Neural crest cell (in vitro differentiated cells): Measurements from ENCODE around the gene TMEM248. TPM values are rescaled to one million over a fixed set of nuclear protein-coding genes. Genes with fewer than 3 reads are reported as not detected.
A peak's percentile ranks its signal among the peaks of the same experiment; 100 is the strongest.
"Not testable (repeated sequence)": the region's sequence is repeated elsewhere in the genome, so short reads cannot be mapped to it uniquely, and the experiment has no call there.

Source experiments
- DNase-seq: peaks from one replicate; pipeline ENCODE4 v3.0.0; 2021; ENCODE audit warnings: low read depth, mixed read lengths, low spot score
- H3K27ac Mint-ChIP-seq: one replicate; pipeline ENCODE4 v1.8.0; 2021; ENCODE audit warnings: mild to moderate bottlenecking, mixed read lengths; ENCODE audit not compliant: unreplicated experiment
- H3K27me3 Mint-ChIP-seq: 2 replicates; pipeline ENCODE4 v1.8.0; 2021; ENCODE audit warnings: low read depth, mild to moderate bottlenecking, mixed read lengths
- H3K36me3 Mint-ChIP-seq: 2 replicates; pipeline ENCODE4 v1.8.0; 2021; ENCODE audit warnings: low read depth, mild to moderate bottlenecking, mixed read lengths
- H3K4me1 Mint-ChIP-seq: 2 replicates; pipeline ENCODE4 v1.8.0; 2021; ENCODE audit warnings: mixed read lengths
- H3K4me3 Mint-ChIP-seq: one replicate; pipeline ENCODE4 v1.8.0; 2021; ENCODE audit warnings: mild to moderate bottlenecking, mixed read lengths
- H3K9me3 Mint-ChIP-seq: 2 replicates; pipeline ENCODE4 v1.8.0; 2021; ENCODE audit warnings: mixed read lengths
- total RNA-seq: library from RNA; stranded (reverse); gene quantifications from 2 replicates; pipeline ENCODE4 v1.2.1, GENCODE V29; 2021
- TF ChIP-seq, protein P1 (sequence below): fragments of 200-600 bp; sonication (generic); conservative IDR thresholded peaks from 2 replicates; pipeline ENCODE4 v1.5.0; 2021; ENCODE audit warnings: antibody characterized with exemption, mild to moderate bottlenecking

Gene TMEM248
- total RNA-seq, 1 donor from 2014 or later: 72.2 TPM

GRCh38 chr7:66883716-66884115, 37.3 kb upstream of the TMEM248 start:
- Mint-ChIP-seq H3K4me3 (no peak overlapping the region), H3K4me1 (no peaks in the 10 kb centered on the region), H3K36me3 (peaks cover 3% of the 10 kb centered on the region), H3K9me3 (no peaks in the 10 kb centered on the region), H3K27ac (no peak overlapping the region), H3K27me3 (no peaks in the 10 kb centered on the region)
- TF ChIP-seq, protein P1, sequence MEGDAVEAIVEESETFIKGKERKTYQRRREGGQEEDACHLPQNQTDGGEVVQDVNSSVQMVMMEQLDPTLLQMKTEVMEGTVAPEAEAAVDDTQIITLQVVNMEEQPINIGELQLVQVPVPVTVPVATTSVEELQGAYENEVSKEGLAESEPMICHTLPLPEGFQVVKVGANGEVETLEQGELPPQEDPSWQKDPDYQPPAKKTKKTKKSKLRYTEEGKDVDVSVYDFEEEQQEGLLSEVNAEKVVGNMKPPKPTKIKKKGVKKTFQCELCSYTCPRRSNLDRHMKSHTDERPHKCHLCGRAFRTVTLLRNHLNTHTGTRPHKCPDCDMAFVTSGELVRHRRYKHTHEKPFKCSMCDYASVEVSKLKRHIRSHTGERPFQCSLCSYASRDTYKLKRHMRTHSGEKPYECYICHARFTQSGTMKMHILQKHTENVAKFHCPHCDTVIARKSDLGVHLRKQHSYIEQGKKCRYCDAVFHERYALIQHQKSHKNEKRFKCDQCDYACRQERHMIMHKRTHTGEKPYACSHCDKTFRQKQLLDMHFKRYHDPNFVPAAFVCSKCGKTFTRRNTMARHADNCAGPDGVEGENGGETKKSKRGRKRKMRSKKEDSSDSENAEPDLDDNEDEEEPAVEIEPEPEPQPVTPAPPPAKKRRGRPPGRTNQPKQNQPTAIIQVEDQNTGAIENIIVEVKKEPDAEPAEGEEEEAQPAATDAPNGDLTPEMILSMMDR: no peak
- DNase-seq: no peak

- H3K4me3 Mint-ChIP-seq, H3K27me3 Mint-ChIP-seq, H3K4me1 Mint-ChIP-seq, H3K27ac Mint-ChIP-seq, H3K9me3 Mint-ChIP-seq, H3K36me3 Mint-ChIP-seq, DNase-seq: not testable (repeated sequence)
Observed at GRCh38 chr7:66884556-66884955, 36.5 kb upstream of the TMEM248 start.

DNA sequence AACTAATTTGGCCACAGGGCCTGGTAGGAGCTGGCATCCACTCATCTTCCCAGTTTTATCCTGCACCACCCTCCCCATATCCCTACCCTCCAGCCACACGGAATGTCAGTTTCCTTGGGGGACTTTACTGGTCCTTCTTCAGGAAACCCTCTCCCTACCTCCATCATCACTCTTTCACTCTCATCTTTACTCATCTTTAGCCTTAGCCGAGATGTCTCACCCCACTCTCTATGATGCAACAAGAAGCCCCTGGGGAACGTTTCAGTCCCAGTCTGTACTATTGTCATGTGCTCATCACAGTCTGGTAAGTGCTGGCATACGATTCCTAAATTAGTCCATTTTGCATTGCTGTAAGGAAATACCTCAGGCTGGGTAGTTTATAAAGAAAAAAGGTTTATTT, 34.9 kb upstream of the TMEM248 start:
- DNase-seq: no peak
- H3K27ac Mint-ChIP-seq: peak overlapping the region; percentile 9
- H3K4me3 Mint-ChIP-seq: no peak overlapping the region
- H3K36me3 Mint-ChIP-seq: peaks cover 3% of the 10 kb centered on the region
- no peaks in the 10 kb centered on the region for H3K9me3 Mint-ChIP-seq
- no peaks in the 10 kb centered on the region for H3K4me1 Mint-ChIP-seq
- no peaks in the 10 kb centered on the region for H3K27me3 Mint-ChIP-seq
- TF ChIP-seq, protein P1: no peak

- H3K36me3 Mint-ChIP-seq, H3K4me1 Mint-ChIP-seq, H3K9me3 Mint-ChIP-seq, H3K4me3 Mint-ChIP-seq, DNase-seq, H3K27ac Mint-ChIP-seq, H3K27me3 Mint-ChIP-seq: not testable (repeated sequence)
Observed at GRCh38 chr7:66888223-66888622, 32.8 kb upstream of the TMEM248 start.

GRCh38 chr7:66894463-66895080, 26.5 kb upstream of the TMEM248 start:
- DNase-seq: no peak
- Mint-ChIP-seq H3K27ac (no peak overlapping the region), H3K27me3 (no peaks in the 10 kb centered on the region), H3K9me3 (no peaks in the 10 kb centered on the region), H3K4me3 (no peak overlapping the region), H3K36me3 (peaks cover 2% of the 10 kb centered on the region), H3K4me1 (no peaks in the 10 kb centered on the region)
- TF ChIP-seq, protein P1: peak; percentile 29

- no peak overlapping the region for H3K4me3 Mint-ChIP-seq
- H3K4me1 Mint-ChIP-seq: no peaks in the 10 kb centered on the region
- peaks cover 2% of the 10 kb centered on the region for H3K36me3 Mint-ChIP-seq
- no peak for DNase-seq
- no peaks in the 10 kb centered on the region for H3K27me3 Mint-ChIP-seq
- no peak overlapping the region for H3K27ac Mint-ChIP-seq
- H3K9me3 Mint-ChIP-seq: no peaks in the 10 kb centered on the region
- TF ChIP-seq, protein P1: no peak
Observed at GRCh38 chr7:66896441-66896840, 24.6 kb upstream of the TMEM248 start.
